NCI-H146 (cell line): ENCODE results near the gene TMED5.
"Not testable (repeated sequence)": the region's sequence is repeated elsewhere in the genome, so short reads cannot be mapped to it uniquely, and the experiment has no call there.

Source experiments
- DNase-seq: peaks from one replicate; lab custom pipeline; 2025; lab: John Stamatoyannopoulos, UW

The TMED5 gene

GRCh38 chr1:93179886-93180722 lies at the start of gene TMED5:
Gene TMED5 (minus strand): TSS chr1:93180413. CDS start chr1:93180242, 171 bp downstream.
- DNase-seq = peak; percentile 98

GRCh38 chr1:93223023-93223675 lies 42.9 kb upstream of the TMED5 start:
- no peak for DNase-seq

DNA sequence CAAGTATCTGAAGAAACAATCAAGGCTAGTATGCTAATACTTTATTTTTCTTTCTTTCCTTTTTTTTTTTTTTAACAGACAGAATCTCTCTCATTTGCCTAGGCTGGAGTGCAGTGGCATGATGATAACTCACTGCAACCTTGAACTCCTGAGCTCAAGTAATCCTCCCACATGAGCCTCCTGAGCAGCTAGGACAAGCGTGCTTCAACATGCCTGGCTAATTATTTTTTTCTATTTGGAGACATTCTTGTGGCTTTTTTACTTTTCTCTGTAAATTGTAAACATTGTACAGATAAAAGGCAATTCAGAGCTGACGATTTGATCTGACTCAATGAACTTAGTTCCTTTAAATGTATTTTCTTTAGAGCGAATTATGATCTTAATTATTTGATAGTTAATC lies 41.7 kb upstream of the TMED5 start:
- DNase-seq = no peak

DNA sequence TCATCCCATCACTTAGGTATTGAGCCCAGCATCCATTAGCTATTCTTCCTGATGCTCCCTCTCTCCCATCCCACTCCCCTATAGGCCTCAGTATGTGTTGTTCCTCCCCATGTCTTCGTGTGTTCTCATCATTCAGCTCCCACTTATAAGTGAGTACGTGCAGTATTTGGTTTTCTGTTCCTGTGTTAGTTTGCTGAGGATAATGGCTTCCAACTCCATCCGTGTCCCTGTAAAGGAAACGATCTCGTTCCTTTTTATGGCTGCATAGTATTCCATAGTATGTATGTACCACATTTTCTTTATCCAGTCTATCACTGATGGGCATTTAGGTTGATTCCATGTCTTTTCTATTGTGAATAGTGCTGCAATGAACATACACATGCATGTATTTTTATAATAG lies 40.5 kb upstream of the TMED5 start:
- DNase-seq = not testable (repeated sequence)

- DNase-seq = no peak
Observed at GRCh38 chr1:93219443-93219842, 39.2 kb upstream of the TMED5 start.

- no peak for DNase-seq
Observed at GRCh38 chr1:93215322-93215721, 35.1 kb upstream of the TMED5 start.

GRCh38 chr1:93207211-93207610 lies 27.0 kb upstream of the TMED5 start:
- no peak for DNase-seq

DNA sequence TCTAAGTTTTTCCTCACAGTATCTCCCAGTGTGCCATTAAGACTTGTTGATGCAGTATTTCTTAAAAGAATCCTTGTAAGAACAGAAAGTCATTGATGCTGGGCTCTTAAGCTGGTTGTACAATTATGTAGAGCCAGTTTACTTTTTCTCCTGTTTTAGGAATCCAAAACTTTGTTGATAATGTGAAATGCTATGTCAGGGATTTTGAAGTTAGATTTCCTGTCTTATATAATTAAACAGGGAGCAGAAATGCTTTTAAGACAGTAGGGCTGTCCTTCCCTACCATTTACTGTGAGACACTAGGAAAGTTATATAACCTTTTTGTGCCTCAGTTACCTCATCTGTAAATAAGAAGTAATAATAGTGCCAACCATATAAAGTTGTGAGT lies 26.3 kb upstream of the TMED5 start:
- no peak for DNase-seq

GRCh38 chr1:93205892-93206566 lies 25.8 kb upstream of the TMED5 start:
- no peak for DNase-seq

GRCh38 chr1:93200714-93201113 lies 20.5 kb upstream of the TMED5 start:
- no peak for DNase-seq

GRCh38 chr1:93200086-93200620 lies 19.9 kb upstream of the TMED5 start:
- no peak for DNase-seq

GRCh38 chr1:93199150-93199549 lies 18.9 kb upstream of the TMED5 start:
- no peak for DNase-seq

- DNase-seq = no peak
Observed at GRCh38 chr1:93196591-93196990, 16.4 kb upstream of the TMED5 start.

DNA sequence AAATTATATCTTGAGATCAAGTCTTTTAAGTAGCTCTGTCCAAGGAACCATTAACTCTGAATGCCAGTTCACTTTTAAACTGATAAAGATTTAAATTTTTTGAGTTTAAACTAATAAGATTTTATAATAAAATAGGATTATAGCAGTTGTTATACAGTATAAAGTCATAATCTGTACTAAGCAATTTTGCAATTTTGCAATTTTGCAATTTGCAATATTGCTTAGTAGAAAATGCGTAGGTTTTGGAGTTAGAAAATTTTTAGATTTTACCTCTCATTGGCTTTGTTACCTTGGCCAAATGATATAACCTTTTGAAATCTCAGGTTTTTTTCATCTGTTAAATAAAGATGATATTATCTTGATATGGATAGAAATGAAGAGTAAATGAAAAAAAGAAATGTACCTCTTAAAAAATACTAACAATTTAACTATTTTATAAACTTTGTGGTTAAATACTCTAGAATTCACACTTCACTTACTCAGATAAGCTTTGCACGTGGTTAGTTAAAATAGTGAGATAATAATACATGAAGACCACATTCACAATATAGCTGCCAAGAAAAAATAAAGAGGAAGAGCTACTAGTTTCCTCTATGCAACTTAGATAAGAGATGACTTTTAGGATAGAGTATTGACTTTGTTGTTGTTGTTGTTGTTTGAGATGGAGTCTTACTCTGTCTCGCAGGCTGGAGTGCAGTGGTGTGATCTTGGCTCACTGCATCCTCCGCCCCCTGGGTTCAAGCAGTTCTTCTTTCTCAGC lies 14.2 kb upstream of the TMED5 start:
- no peak for DNase-seq

GRCh38 chr1:93190432-93190831 lies 10.2 kb upstream of the TMED5 start:
- no peak for DNase-seq

GRCh38 chr1:93186667-93187066 lies 6.5 kb upstream of the TMED5 start:
- DNase-seq = no peak

DNA sequence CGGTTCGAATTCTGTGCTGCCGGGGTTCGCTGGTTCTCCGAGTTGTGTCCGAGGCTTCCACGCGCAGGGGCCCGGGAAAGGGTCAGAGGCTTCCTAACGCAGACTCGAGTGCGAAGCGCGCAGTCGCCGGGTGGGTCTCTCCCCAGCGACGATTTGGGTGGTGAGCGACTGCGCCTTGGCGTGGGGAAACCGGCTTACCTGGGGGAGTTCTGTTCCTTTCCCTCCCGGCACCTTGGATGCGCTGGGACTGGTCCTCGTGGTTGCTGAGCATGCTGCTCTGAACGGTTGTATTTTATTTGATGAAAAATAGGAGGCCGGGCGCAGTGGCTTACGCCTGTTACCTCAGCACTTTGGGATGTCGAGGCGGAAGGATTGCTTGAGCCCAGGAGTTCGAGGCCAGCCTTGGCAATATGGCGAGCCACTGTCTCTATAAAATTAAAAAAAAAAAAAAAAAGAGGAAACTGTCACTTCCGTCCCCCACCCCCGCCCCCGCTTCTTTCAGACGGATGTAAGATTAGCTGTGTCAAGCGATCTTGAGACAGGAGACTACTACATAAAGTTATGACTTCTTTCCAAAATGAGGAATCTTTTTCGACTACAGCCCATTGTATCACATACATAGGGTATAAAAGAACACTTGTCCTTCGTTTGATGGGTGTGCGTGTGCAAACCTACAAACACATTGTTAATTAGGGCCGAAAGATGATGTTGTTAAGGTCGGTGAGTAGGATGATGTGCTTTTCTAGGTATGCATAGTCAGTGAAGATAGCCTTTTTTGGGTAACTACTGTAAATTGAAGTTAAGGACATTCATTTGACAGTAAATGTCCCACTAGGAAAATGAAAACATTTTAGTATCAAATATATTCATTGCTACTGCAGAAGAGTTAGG lies 755 bp upstream of the TMED5 start, which contains the start of gene CCDC18:
Gene CCDC18 (plus strand): TSS at position 2 of the 891 bp plus-strand sequence. CDS start 2,638 bp downstream, outside the sequence.
- DNase-seq = no peak

GRCh38 chr1:93178418-93178817 lies 1.8 kb downstream of the TMED5 start:
- no peak for DNase-seq

GRCh38 chr1:93177991-93178390 lies 2.2 kb downstream of the TMED5 start:
- DNase-seq = no peak

GRCh38 chr1:93174638-93175037 lies 5.6 kb downstream of the TMED5 start:
- DNase-seq = not testable (repeated sequence)

DNA sequence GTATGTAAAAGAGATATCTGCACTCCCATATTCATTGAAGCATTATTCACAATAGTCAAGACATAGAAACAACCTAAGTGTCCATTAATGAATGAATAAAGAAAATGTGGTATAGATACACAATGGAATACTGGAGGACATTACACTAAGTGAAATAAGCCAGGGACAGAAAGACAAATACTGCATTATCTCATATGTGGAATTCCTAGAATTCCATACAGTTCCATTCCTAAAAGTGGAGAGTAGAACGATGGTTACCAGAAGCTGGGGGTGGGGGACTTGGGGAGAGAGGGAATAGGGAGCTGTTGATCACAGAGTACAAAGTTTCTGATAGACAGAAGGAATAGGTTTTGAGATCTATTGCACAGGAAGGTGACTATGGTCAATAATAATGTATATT lies 7.4 kb downstream of the TMED5 start:
- no peak for DNase-seq
